Sciatic nerve (tissue), 2 donors: ENCODE results near the gene HNF1A. TPM values are rescaled to one million over a fixed set of nuclear protein-coding genes. Genes with fewer than 3 reads are reported as not detected.
A peak's percentile ranks its signal among the peaks of the same experiment; 100 is the strongest.

Source experiments
- ATAC-seq: fragments of 200-7000 bp; cut with Tn5 transposase; one replicate; pipeline ENCODE4 v1.9.1; 2020; ENCODE audit warnings: mild to moderate bottlenecking, moderate library complexity
- DNase-seq: peaks from one replicate; pipeline ENCODE4 v3.0.0-alpha.2; 2020; ENCODE audit warnings: low spot score
- intact Hi-C: fragments of 100-400 bp; cut with DNase I; formaldehyde crosslinking; loops from one replicate; pipeline ENCODE4 v1.14.2; 2022
- total RNA-seq: library from RNA; stranded (reverse); fragmentation: NEBNext Ultra II Directional; extraction: Animal tissue kit (Norgen Biotek cat#: 25700); gene quantifications from one replicate; pipeline ENCODE4 v1.2.1, GENCODE V29; 2021
- donor health status: DM: no; HTN: no; CAD: no.
- donor health status: DM: no; HTN: no; CAD: no.

Gene HNF1A
- total RNA-seq, 1 donor from 2014 or later = not detected

GRCh38 chr12:120982659-120983058 lies 4.3 kb downstream of the HNF1A start:
- DNase-seq (no peak), ATAC-seq (no peak)
- intact Hi-C loops = no loop called here

- intact Hi-C loops = no loop called here
- DNase-seq (no peak), ATAC-seq (no peak)
These were observed 5.4 kb downstream of the HNF1A start for GRCh38 chr12:120983759-120984158.

GRCh38 chr12:120984351-120984898 lies 6.1 kb downstream of the HNF1A start:
- no peak for ATAC-seq
- intact Hi-C loops = no loop called here
- no peak for DNase-seq

GRCh38 chr12:120988234-120988633 lies 9.9 kb downstream of the HNF1A start:
- no peak for DNase-seq
- intact Hi-C loops = no loop called here
- no peak for ATAC-seq

- DNase-seq (no peak), ATAC-seq (no peak)
- intact Hi-C loops = no loop called here
These were observed 10.3 kb downstream of the HNF1A start for GRCh38 chr12:120988658-120989057.

GRCh38 chr12:120989687-120990086 lies 11.3 kb downstream of the HNF1A start:
- ATAC-seq = no peak
- no peak for DNase-seq
- intact Hi-C loops = no loop called here

GRCh38 chr12:120990487-120991055 lies 12.2 kb downstream of the HNF1A start:
- intact Hi-C loops = no loop called here
- no peak for DNase-seq
- ATAC-seq = no peak

- DNase-seq (no peak), ATAC-seq (no peak)
- intact Hi-C loops = no loop called here
These were observed 13.6 kb downstream of the HNF1A start for GRCh38 chr12:120991965-120992364.

GRCh38 chr12:120992989-120993388 lies 14.6 kb downstream of the HNF1A start:
- DNase-seq = no peak
- intact Hi-C loops = no loop called here
- no peak for ATAC-seq

- ATAC-seq (no peak), DNase-seq (no peak)
- intact Hi-C loops = no loop called here
These were observed 15.2 kb downstream of the HNF1A start for GRCh38 chr12:120993496-120993895.

- ATAC-seq (no peak), DNase-seq (no peak)
- intact Hi-C loops = no loop called here
These were observed 15.7 kb downstream of the HNF1A start for GRCh38 chr12:120994059-120994458.

GRCh38 chr12:120994589-120995337 lies 16.4 kb downstream of the HNF1A start:
- intact Hi-C loops = no loop called here
- DNase-seq = no peak

GRCh38 chr12:120996133-120996746 lies 17.9 kb downstream of the HNF1A start:
- ATAC-seq (no peak), DNase-seq (no peak)

More at GRCh38 chr12:120994589-120995337, 16.4 kb downstream of the HNF1A start:
- no peak for ATAC-seq

GRCh38 chr12:120997448-120997847 lies 19.1 kb downstream of the HNF1A start:
- intact Hi-C loops = no loop called here
- ATAC-seq = no peak

More at GRCh38 chr12:120996133-120996746, 17.9 kb downstream of the HNF1A start:
- intact Hi-C loops = no loop called here

GRCh38 chr12:120998435-120998834 lies 20.1 kb downstream of the HNF1A start:
- intact Hi-C loops = no loop called here
- no peak for DNase-seq
- ATAC-seq = no peak

More at GRCh38 chr12:120997448-120997847, 19.1 kb downstream of the HNF1A start:
- no peak for DNase-seq

- peak; percentile 46 for ATAC-seq
- no peak for DNase-seq
- intact Hi-C loops = no loop called here
These were observed 21.1 kb downstream of the HNF1A start for GRCh38 chr12:120999191-121000120.

- intact Hi-C loops = no loop called here
- DNase-seq (no peak), ATAC-seq (no peak)
These were observed 22.2 kb downstream of the HNF1A start for GRCh38 chr12:121000530-121000929.

GRCh38 chr12:121001060-121001459 lies 22.7 kb downstream of the HNF1A start:
- intact Hi-C loops = no loop called here
- no peak for ATAC-seq
- no peak for DNase-seq
